NCI-H128 (cell line): ENCODE results near the gene CDC42SE2.
"Not testable (repeated sequence)": the region's sequence is repeated elsewhere in the genome, so short reads cannot be mapped to it uniquely, and the experiment has no call there.

Experiments used
- DNase-seq: peaks from one replicate; lab custom pipeline; 2025; ENCODE audit not compliant: unreplicated experiment; lab: John Stamatoyannopoulos, UW

Gene CDC42SE2

GRCh38 chr5:131316822-131317221 is 53.0 kb downstream of the CDC42SE2 start:
- DNase-seq: no peak

DNA sequence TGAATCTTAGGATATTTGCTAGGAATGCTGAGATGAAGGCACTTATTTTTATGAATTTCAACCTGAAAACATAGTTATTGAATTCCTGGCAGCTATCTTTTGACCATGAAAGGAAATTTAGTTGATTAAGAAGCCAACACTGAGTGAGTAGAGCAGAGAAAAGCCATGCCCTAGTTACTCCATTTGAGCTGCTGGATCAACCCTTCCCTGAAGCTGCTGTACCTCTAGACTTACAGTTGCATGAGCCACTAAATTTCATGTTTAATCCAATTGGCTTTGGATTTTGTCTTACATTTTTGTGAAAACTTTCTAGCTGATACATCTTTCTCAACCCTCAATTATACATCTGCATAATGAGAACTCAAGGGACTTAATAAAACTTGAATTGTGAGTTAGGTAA is 54.6 kb downstream of the CDC42SE2 start:
- DNase-seq: no peak

DNA sequence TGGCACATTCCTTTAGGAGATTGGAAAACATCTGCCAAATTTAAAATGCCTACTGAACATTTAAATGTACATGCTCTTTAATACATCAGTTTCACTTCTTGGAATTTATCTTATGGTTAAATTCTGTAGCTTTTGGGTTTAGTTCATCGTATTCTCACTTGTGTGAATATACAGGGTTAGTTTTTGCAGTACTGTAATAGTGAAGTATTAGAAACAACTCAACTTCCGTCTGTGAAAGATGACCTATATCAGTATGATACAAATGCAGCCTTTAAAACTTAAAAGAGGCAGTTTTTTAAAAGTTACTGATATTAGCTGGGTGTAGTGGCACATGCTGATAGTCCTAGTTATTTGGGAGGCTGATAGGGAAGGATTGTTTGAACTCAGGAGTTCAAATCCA is 57.2 kb downstream of the CDC42SE2 start:
- no peak for DNase-seq

GRCh38 chr5:131322926-131323325 is 59.1 kb downstream of the CDC42SE2 start:
- no peak for DNase-seq

DNA sequence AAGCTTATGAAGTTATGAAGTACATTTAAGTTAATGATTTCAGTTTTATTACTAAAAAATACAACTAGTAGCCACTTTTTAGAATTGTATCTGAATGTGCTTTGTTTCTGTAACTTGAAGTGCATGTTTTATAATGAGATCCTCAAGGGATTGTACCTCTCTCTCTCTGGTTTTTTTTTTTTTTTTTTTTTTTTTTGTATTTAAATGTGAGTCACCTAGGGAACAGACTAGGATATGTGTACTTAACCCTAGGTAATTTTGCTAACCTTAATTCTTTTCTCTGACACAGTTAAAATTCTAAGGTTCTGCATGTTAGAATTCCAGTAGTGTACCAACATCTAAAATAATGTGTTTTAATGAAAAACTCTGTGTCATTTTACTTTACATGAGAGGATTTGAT is 59.5 kb downstream of the CDC42SE2 start:
- DNase-seq: no peak

DNA sequence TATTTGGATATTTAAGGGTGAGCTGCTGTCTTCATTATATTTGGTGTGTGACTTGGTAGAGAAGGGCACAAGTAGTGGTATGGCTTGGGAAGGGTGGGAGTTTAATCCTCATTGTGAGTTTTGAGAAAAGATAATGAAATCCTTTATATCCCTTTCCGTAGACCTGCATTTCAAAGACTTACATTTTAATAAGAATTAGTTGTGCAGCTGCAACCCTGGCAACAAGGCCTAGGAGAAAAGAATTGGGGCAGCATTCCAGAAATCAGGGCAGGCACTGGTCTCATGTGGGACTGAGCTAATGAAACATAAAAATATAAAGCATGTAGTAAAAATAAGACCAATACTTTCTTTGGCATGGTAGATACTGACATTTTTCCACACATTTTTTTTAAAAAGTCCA is 60.5 kb downstream of the CDC42SE2 start:
- no peak for DNase-seq

DNA sequence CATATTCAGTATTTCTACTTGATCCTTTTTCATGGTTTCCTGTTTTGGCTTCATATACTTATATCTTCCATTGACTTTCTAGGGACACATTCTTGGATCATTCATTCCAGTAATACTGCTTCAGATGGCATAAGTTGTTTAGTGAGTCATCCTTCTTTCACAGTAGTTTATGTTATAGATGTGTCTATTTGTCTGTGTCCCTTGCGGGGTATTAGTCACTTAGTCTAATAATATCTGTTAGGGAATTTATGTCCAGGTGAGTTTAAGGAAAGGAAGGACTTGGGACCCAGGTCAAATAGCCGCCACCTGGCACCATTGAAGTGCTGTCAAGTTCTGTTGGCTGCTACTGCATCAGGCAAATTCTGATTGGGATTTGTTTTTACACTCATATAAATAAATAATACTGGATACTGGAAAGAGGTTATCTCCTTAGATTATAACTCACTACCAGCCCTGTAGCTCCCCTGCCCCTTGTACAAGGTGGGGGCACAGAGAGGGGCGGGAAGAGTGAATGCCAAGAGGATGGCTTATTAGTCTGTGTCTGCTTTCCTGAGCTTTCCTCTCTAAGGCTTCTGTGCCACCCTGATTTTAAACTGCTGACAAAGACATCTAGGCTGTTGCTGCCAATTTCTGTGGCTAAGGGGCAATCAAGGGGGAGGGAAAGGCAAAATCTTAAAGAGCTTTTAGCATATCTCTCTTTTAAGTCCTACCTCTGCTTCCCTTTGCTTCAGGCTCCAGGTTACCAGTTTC is 64.9 kb downstream of the CDC42SE2 start:
- DNase-seq: no peak

GRCh38 chr5:131329286-131329560 is 65.4 kb downstream of the CDC42SE2 start:
- DNase-seq: no peak

DNA sequence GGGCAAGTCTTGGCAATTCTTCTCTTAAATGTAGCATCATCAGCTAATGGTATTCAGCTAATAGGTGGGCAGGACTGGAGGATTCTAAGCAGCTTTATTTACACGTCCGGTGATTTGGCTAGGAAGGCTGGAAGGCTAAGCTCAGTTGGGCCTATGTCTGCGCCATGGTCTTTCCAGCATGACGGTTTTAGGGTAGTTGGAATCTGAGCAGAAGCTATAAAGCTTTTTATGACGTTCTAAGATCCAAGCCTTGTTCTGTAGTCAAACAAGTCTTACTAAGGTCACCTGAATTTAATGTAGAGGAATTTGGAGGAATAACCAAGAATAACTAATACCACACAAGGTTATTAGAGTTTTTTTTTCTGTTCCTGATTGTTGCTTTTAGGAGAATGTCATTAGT is 66.2 kb downstream of the CDC42SE2 start:
- no peak for DNase-seq

DNA sequence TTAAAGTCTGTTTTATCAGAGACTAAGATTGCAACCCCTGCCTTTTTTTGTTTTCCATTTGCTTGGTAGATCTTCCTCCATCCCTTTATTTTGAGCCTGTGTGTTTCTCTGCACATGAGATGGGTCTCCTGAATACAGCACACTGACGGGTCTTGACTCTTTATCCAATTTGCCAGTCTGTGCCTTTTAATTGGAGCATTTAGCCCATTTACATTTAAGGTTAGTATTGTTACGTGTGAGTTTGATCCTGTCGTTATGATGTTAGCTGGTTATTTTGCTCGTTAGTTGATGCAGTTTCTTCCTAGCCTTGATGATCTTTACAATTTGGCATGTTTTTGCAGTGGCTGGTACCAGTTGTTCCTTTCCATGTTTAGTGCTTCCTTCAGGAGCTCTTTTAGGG is 71.9 kb downstream of the CDC42SE2 start:
- DNase-seq: not testable (repeated sequence)

DNA sequence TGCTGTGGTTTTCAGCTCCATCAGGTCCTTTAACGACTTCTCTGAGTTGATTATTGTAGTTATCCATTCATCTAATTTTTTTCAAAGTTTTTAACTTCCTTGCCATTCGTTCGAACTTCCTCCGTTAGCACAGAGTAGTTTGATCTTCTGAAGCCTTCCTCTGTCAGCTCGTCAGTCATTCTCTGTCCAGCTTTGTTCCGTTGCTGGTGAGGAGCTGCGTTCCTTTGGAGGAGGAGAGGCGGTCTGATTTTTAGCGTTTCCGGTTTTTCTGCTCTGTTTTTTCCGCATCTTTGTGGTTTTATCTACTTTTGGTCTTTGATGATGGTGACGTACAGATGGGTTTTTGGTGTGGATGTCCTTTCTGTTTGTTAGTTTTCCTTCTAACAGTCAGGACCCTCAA is 72.9 kb downstream of the CDC42SE2 start:
- DNase-seq: not testable (repeated sequence)

- DNase-seq: not testable (repeated sequence)
These were observed 73.6 kb downstream of the CDC42SE2 start for GRCh38 chr5:131337240-131338050.

DNA sequence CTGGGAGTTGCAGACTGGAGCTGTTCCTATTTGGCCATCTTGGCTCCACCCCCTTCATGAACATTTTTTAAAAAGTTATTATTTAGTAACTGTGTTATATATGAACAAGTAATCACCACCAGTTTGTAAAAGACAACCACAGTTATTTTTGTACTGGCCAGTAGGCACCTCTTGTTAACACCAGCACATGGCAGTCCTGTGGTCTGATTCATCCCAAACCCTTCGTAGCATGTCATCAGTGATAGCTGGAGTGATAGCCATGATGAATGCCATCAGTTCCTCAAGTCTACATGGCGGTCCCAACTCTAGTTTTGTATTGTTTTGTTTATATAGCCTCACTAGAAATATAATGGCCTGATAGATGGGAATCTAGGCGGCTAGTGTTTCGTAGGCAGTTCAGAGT is 74.2 kb downstream of the CDC42SE2 start:
- no peak for DNase-seq

- not testable (repeated sequence) for DNase-seq
These were observed 80.4 kb downstream of the CDC42SE2 start for GRCh38 chr5:131344288-131344687.

DNA sequence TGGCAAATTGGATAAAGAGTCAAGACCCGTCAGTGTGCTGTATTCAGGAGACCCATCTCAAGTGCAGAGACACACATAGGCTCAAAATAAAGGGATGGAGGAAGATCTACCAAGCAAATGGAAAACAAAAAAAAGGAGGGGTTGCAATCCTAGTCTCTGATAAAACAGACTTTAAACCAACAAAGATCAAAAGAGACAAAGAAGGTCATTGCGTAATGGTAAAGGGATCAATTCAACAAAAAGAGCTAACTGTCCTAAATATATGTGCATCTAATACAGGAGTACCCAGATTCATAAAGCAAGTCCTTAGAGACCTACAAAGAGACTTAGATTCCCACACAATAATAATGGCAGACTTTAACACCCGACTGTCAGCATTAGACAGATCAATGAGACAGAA is 82.4 kb downstream of the CDC42SE2 start:
- DNase-seq: not testable (repeated sequence)

DNA sequence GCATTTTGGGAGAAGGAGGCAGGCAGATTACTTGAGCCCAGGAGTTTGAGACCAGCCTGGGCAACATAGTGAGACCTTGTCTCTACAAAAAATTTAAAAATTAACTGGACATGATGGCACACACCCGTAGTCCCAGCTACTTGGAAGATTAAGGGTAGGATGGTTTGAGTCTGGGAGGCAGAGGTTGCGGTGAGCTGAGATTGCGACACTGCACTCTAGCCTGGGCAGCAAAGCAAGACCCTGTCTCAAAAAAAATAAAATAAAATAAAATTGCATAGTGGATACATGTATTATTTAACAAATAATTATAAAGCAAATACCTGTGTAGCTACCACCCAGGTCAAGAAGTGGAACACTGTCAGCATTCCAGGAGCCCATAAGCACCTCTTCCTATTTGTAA is 90.1 kb downstream of the CDC42SE2 start:
- no peak for DNase-seq

GRCh38 chr5:131355971-131356528 is 92.2 kb downstream of the CDC42SE2 start:
- no peak for DNase-seq

DNA sequence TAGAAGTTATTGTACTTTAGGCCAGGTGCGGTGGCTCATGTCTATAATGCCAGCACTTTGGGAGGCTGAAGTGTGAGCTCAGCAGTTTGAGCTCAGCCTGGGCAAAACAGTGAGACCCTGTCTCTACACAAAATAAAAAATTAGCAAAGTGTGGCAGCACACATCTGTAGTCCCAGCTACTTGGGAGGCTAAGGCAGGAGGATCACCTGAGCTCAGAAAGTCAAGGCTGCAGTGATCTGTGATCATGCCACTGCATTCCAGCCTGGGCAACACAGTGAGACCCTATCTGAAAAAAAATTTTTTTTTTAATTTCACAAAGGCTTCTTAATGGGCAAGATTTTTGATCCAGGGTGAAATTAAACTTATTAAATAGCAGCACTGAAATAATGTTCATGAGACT is 92.8 kb downstream of the CDC42SE2 start:
- DNase-seq: no peak

GRCh38 chr5:131357739-131358561 is 94.1 kb downstream of the CDC42SE2 start:
- no peak for DNase-seq

- no peak for DNase-seq
These were observed 97.9 kb downstream of the CDC42SE2 start for GRCh38 chr5:131361677-131362315.
